T-helper 2 cell treated with Interferon-gamma antibody and Interleukin-4, amounts not matched to agents 100 ng/mL and 5 ng/mL, for 36 hours (primary cell): Measurements from ENCODE around the gene FAM174C. TPM values are rescaled to one million over a fixed set of nuclear protein-coding genes. Genes with fewer than 3 reads are reported as not detected.

Experiments
- intact Hi-C: fragments of 100-400 bp; cut with micrococcal nuclease; formaldehyde crosslinking; loops from one replicate; pipeline ENCODE4 v1.15.1; 2023
- total RNA-seq: library from RNA; stranded (reverse); gene quantifications from 2 replicates; pipeline ENCODE4 v1.2.3, GENCODE V29; 2022

Gene FAM174C
- total RNA-seq, 1 donor from 2014 or later = 57.8 TPM

- intact Hi-C loops = loop anchor here (1.0 kb wide), 2 partner anchors 9 to 11 kb away; partner anchors contain the start of gene CIRBP
These were observed 15.2 kb upstream of the FAM174C start for GRCh38 chr19:1259876-1260748.

- intact Hi-C loops = loop anchor here (1.0 kb wide), 1 partner anchor 8 kb away; the partner anchor contains the start of gene CIRBP
These were observed 14.4 kb upstream of the FAM174C start for GRCh38 chr19:1260749-1261537.

- intact Hi-C loops = no loop called here
These were observed 13.9 kb upstream of the FAM174C start for GRCh38 chr19:1261538-1261797.

GRCh38 chr19:1261798-1262622 is 13.3 kb upstream of the FAM174C start:
- intact Hi-C loops = no loop called here

GRCh38 chr19:1262623-1263123 is 12.7 kb upstream of the FAM174C start:
- intact Hi-C loops = no loop called here

- intact Hi-C loops = no loop called here
These were observed 12.1 kb upstream of the FAM174C start for GRCh38 chr19:1263188-1263587.

GRCh38 chr19:1264801-1265614 is 10.3 kb upstream of the FAM174C start:
- intact Hi-C loops = no loop called here

- intact Hi-C loops = no loop called here
These were observed 9.7 kb upstream of the FAM174C start for GRCh38 chr19:1265615-1266128.

GRCh38 chr19:1266129-1266915 is 9.0 kb upstream of the FAM174C start:
- intact Hi-C loops = no loop called here

- intact Hi-C loops = loop anchor here (1.0 kb wide), 1 partner anchor 23 kb away; no protein-coding TSS in a partner anchor
These were observed 8.3 kb upstream of the FAM174C start for GRCh38 chr19:1266916-1267476.

- intact Hi-C loops = loop anchor here (1.0 kb wide), 1 partner anchor 23 kb away; no protein-coding TSS in a partner anchor
These were observed 7.7 kb upstream of the FAM174C start for GRCh38 chr19:1267477-1268225.

- intact Hi-C loops = loop anchor here (1.0 kb wide), 2 partner anchors 8 to 19 kb away; no protein-coding TSS in a partner anchor
These were observed 6.9 kb upstream of the FAM174C start for GRCh38 chr19:1268226-1269064.

GRCh38 chr19:1269065-1269477 is 6.3 kb upstream of the FAM174C start, which contains the start of gene CIRBP:
CIRBP (plus strand) TSS chr19:1269332; CDS start chr19:1270934, 1,602 bp downstream.
- intact Hi-C loops = loop anchor here (1.0 kb wide), 2 partner anchors 9 to 20 kb away; no protein-coding TSS in a partner anchor

- intact Hi-C loops = loop anchor here (1.0 kb wide), 2 partner anchors 9 to 20 kb away; no protein-coding TSS in a partner anchor
These were observed 5.7 kb upstream of the FAM174C start for GRCh38 chr19:1269478-1270212.

- intact Hi-C loops = no loop called here
These were observed 5.0 kb upstream of the FAM174C start for GRCh38 chr19:1270213-1270853.
